GM12801 (cell line): ENCODE measurements around the gene PLAC1.

Experiments used
- CTCF ChIP-seq: IDR thresholded peaks from one replicate; pipeline ENCODE4 v1.5.1; 2011; ENCODE audit warnings: control low read depth; ENCODE audit not compliant: insufficient read length; ENCODE audit errors: extremely low read depth

The PLAC1 gene

DNA sequence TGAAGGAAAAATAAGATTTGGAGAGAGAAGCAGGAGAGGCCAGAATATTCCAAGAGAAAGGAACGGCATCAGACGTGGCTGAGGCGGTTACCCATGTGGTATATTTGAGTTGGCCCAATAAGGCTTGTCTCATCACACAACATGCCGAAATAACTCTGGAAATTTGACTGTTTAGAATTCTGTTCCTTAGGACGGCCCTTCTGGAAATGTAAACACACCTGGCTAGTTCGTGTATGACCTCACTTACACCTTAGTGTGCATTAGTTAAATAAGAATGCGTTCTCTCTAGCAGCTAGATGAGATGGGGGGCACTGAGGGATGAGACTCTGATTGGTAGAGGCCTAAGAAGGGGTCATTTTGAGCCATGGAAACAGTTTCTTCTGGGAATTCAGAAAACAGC lies 33.2 kb upstream of the PLAC1 start:
- TF ChIP-seq CTCF: no peak

- TF ChIP-seq CTCF: no peak
These were observed 30.6 kb upstream of the PLAC1 start for GRCh38 chrX:134688839-134689238.

- no peak for TF ChIP-seq CTCF
These were observed 30.0 kb upstream of the PLAC1 start for GRCh38 chrX:134688031-134688823.

GRCh38 chrX:134685668-134686067 lies 27.4 kb upstream of the PLAC1 start:
- no peak for TF ChIP-seq CTCF

- no peak for TF ChIP-seq CTCF
These were observed 26.7 kb upstream of the PLAC1 start for GRCh38 chrX:134684956-134685355.

DNA sequence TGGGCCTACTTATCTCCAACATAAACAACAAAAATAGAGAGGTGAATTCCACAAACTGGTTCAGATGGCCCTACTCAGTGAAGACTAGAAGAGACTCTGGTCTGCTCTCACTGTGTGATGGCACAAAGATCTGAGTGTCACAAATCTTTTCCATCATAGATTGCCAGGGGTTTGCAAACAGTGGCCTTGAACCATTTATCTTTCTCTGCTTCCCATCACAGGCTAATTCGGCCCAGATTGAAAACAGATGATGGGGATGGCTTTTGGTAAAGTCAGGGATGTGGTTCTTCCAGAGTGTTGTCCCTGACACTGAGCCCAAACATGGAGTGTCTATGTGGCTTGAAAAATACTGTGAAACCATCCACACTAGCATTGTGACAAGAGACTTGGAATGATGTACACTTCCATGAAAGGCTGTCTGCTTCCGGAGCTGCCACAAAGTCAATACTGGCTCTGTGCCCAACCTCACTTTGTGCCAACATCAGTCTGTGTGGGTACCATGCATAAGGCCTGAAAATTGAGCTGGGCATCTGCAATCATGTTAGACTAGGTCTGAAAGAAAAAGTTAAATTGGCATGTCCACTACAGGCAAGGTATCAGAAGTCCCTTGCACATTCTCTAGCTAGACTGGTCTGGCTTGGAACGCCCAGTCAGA lies 25.2 kb upstream of the PLAC1 start:
- TF ChIP-seq CTCF: no peak

DNA sequence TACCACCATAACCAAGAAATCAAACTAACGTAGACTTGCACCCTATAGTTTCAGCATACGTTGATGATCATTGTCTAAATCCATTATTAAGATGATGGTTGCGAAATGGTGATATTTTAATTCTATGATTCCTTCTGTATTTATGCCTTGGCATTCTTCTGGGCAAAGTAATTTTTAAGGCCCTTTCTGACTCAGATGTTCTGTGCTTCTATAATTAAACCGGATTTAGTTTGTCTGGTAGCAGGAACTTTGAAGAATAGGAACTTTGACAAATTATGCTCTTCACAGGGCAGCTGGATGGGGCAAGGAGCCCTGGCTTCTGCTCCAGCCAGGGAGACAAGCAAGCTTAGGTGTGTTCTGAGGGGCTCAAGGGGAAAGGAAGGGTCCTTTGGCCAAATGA lies 23.8 kb upstream of the PLAC1 start:
- no peak for TF ChIP-seq CTCF
